HepG2 (cell line): ENCODE results near the gene YIF1B. TPM values are rescaled to one million over a fixed set of nuclear protein-coding genes. Genes with fewer than 3 reads are reported as not detected.

Experiments used
- ATAC-seq: fragments of 200-7000 bp; cut with Tn5 transposase; 3 replicates; pipeline ENCODE4 v1.9.1; 2020; ENCODE audit warnings: mild to moderate bottlenecking, moderate library complexity
- BruUV-seq: library from RNA; stranded (reverse); fragments of 400-500 nt; replicated peaks from 2 replicates; lab custom pipeline; 2021; lab: Mats Ljungman, UMichigan
- CTCF ChIA-PET: fragments of 300-600 bp; formaldehyde crosslinking; extraction: SDS; loops from one replicate; lab custom pipeline; 2021; ENCODE audit warnings: low total read pairs, inconsistent platforms, low intra/inter-chr PET ratio; lab: Yijun Ruan, JAX
- POLR2A ChIA-PET: fragments of 350-600 bp; sonication (Branson Sonifier 250); formaldehyde crosslinking; loops from one replicate; lab custom pipeline; 2020; ENCODE audit warnings: antibody characterized with exemption, inconsistent platforms; lab: Yijun Ruan, JAX
- DNase-seq: peaks from one replicate; pipeline ENCODE4 v3.0.0-alpha.2; 2015; ENCODE audit warnings: low spot score
- FAIRE-seq: peaks from 3 replicates; lab custom pipeline; 2011; peaks lifted over from hg19 to GRCh38; lab: Jason Lieb, UNC
- H2AFZ ChIP-seq: one replicate; pipeline ENCODE4 v1.6.1; 2011; ENCODE audit warnings: low read length, inconsistent platforms
- H3K27ac ChIP-seq: fragments of 300-600 bp; 3 replicates; pipeline ENCODE4 v1.8.0; 2011; ENCODE audit warnings: mixed run types, mild to moderate bottlenecking, mixed read lengths, low read length, inconsistent platforms; ENCODE audit not compliant: insufficient read depth; ENCODE audit errors: extremely low read length
- H3K27me3 ChIP-seq, 2 experiments: fragments of 200-600 bp in 1 of 2; 2 replicates in 1 of 2; 3 replicates in 1 of 2; pipeline versions ENCODE4 v1.6.0 to v1.8.0; 2011; ENCODE audit warnings: low read length in 2 of 2, mild to moderate bottlenecking in 2 of 2, moderate library complexity in 2 of 2, inconsistent platforms in 1 of 2; ENCODE audit not compliant: insufficient read depth in 2 of 2, control insufficient read depth in 1 of 2
- H3K36me3 ChIP-seq, 2 experiments: fragments of 200-600 bp in 1 of 2; replicated peaks in 1 of 2; 2 replicates in 1 of 2; 3 replicates in 1 of 2; pipeline versions ENCODE4 v1.5.1 to v1.8.0; 2011; ENCODE audit warnings: low read length in 2 of 2, inconsistent platforms in 1 of 2; ENCODE audit not compliant: insufficient read depth in 2 of 2, control insufficient read depth in 1 of 2
- H3K4me1 ChIP-seq: 2 replicates; pipeline ENCODE4 v1.5.1; 2012; ENCODE audit warnings: low read length, inconsistent platforms; ENCODE audit not compliant: insufficient read depth
- H3K4me2 ChIP-seq: 2 replicates; pipeline ENCODE4 v1.6.0; 2011; ENCODE audit warnings: low read depth, low read length, inconsistent platforms
- H3K4me3 ChIP-seq, 3 experiments: fragments of 200-600 bp in 1 of 3; sonication (generic), shearing (Covaris generic) in 1 of 3; replicated peaks in 1 of 3; 2 replicates each; pipeline ENCODE4 v1.5.1; 2011 to 2016; ENCODE audit warnings: low read length in 3 of 3, inconsistent platforms in 2 of 3, low read depth in 2 of 3, mild to moderate bottlenecking in 2 of 3, control low read depth in 1 of 3, mixed read lengths in 1 of 3; ENCODE audit not compliant: insufficient read depth in 1 of 3
- H3K79me2 ChIP-seq: one replicate; pipeline ENCODE4 v1.6.1; 2011; ENCODE audit warnings: low read length, inconsistent platforms; ENCODE audit not compliant: insufficient read depth
- H3K9ac ChIP-seq: 2 replicates; pipeline ENCODE4 v1.6.0; 2011; ENCODE audit warnings: mild to moderate bottlenecking, low read depth, low read length, inconsistent platforms; ENCODE audit not compliant: insufficient read depth
- H3K9me3 ChIP-seq: 2 replicates; pipeline ENCODE4 v1.5.1; 2012; ENCODE audit warnings: mild to moderate bottlenecking, low read length
- H4K20me1 ChIP-seq: 2 replicates; pipeline ENCODE4 v1.6.0; 2011; ENCODE audit warnings: inconsistent platforms, mild to moderate bottlenecking, low read length, moderate library complexity; ENCODE audit not compliant: insufficient read depth
- GATAD2A ChIP-seq: IDR thresholded peaks from 2 replicates; pipeline ENCODE4 v1.6.1; 2016
- KLF15 ChIP-seq: sonication (generic); formaldehyde crosslinking; IDR thresholded peaks from 2 replicates; pipeline ENCODE4 v1.8.1; 2023; ENCODE audit warnings: borderline replicate concordance, mild to moderate bottlenecking, inconsistent platforms, missing genetic modification reagents, mixed read lengths
- MAX ChIP-seq: IDR thresholded peaks from 2 replicates; pipeline ENCODE4 v1.6.1; 2012; ENCODE audit warnings: inconsistent platforms
- PITX1 ChIP-seq: sonication (generic); formaldehyde crosslinking; IDR thresholded peaks from 2 replicates; pipeline ENCODE4 v1.5.1; 2020; ENCODE audit warnings: mild to moderate bottlenecking, missing genetic modification reagents
- SALL1 ChIP-seq: sonication (generic); formaldehyde crosslinking; IDR thresholded peaks from 2 replicates; pipeline ENCODE4 v1.8.0; 2022; ENCODE audit warnings: mild to moderate bottlenecking, missing genetic modification reagents
- TEAD3 ChIP-seq: optimal IDR thresholded peaks from 2 replicates; pipeline ENCODE3; 2016; ENCODE audit warnings: borderline replicate concordance
- ZBTB7A ChIP-seq: sonication (generic); formaldehyde crosslinking; IDR thresholded peaks from 2 replicates; pipeline ENCODE4 v1.8.0; 2022; ENCODE audit warnings: mild to moderate bottlenecking, missing genetic modification reagents
- ZNF597 ChIP-seq: sonication (generic); formaldehyde crosslinking; IDR thresholded peaks from 2 replicates; pipeline ENCODE4 v1.5.0; 2020; ENCODE audit warnings: missing genetic modification reagents
- ZNF720 ChIP-seq: sonication (generic); formaldehyde crosslinking; IDR thresholded peaks from 2 replicates; pipeline ENCODE4 v1.4.0; 2020; ENCODE audit warnings: missing genetic modification reagents
- ZNF75D ChIP-seq: sonication (generic); formaldehyde crosslinking; IDR thresholded peaks from 2 replicates; pipeline ENCODE4 v1.8.1; 2023; ENCODE audit warnings: missing genetic modification reagents, mild to moderate bottlenecking, borderline replicate concordance
- ZNF776 ChIP-seq: sonication (generic); formaldehyde crosslinking; IDR thresholded peaks from 2 replicates; pipeline ENCODE4 v1.4.0; 2020; ENCODE audit warnings: mild to moderate bottlenecking, missing genetic modification reagents
- WGBS: methylation state at CpG from one replicate; pipeline ENCODE4 v1.1.6; 2017; ENCODE audit warnings: low lambda C conversion rate; 5-methylcytosine and 5-hydroxymethylcytosine counted together
- in situ Hi-C: cut with HindIII; loops from 2 replicates; pipeline ENCODE4 v1.10.0; 2017; ENCODE audit warnings: low pct_unique_long_range_greater_than_20kb; ENCODE audit not compliant: extremely low pct_ligation_motif_present
- intact Hi-C: fragments of 100-400 bp; cut with micrococcal nuclease; formaldehyde crosslinking; loops from one replicate; pipeline ENCODE4 v1.10.0; 2022; ENCODE audit not compliant: unreplicated experiment
- polyA plus RNA-seq, 8 experiments: library from polyadenylated mRNA; depleted of rRNA in 3 of 8; stranded (reverse) in 7 of 8; unstranded in 1 of 8; fragments of >200 nt; fragmentation: Illumina TruSeq in 4 of 8; extraction: Trizol in 4 of 8; gene quantifications; 2 replicates each; pipeline versions ENCODE4 v1.2.1 to v1.2.3, GENCODE V29; 2011 to 2016; ENCODE audit warnings: low read depth in 4 of 8, missing spikeins in 1 of 8, mixed read lengths in 1 of 8; ENCODE audit not compliant: insufficient read depth in 1 of 8
- total RNA-seq, 5 experiments: library from RNA; depleted of rRNA; stranded (reverse); fragments of >200 nt; fragmentation: Illumina TruSeq; extraction: Trizol; gene quantifications; 2 replicates each; pipeline ENCODE4 v1.2.3, GENCODE V29; 2016; ENCODE audit warnings: low read depth in 1 of 5

YIF1B gene
- total and polyA plus RNA-seq, 2 of the 13 experiments (the other 11 are each of a cell fraction or from before 2014, with no cell fraction given) = 41.4 to 85.2 TPM

- Histone ChIP-seq H4K20me1 (no peaks in the 10 kb centered on the region), H3K9ac (no peak overlapping the region), H3K4me1 (peaks cover 14% of the 10 kb centered on the region), H3K27ac (no peak overlapping the region), H3K79me2 (peaks cover 2% of the 10 kb centered on the region), H3K9me3 (no peaks in the 10 kb centered on the region)
- WGBS = 97% methylated on average over 2 of the region's 2 CpGs
- FAIRE-seq (no peak), ATAC-seq (no peak)
- CTCF ChIA-PET = no interaction called here
- TF ChIP-seq KLF15 (CRISPR knock-in tag) (no peak), SALL1 (CRISPR knock-in tag) (no peak), PITX1 (no peak), ZNF75D (CRISPR knock-in tag) (no peak), GATAD2A (no peak), MAX (no peak), ZNF720 (no peak), ZBTB7A (CRISPR knock-in tag) (no peak), TEAD3 (CRISPR knock-in tag) (no peak), ZNF776 (CRISPR knock-in tag) (no peak), ZNF597 (CRISPR knock-in tag) (no peak)
- TF ChIP-seq, all 625 proteins: peak for 0
- H2AFZ ChIP-seq = no peak overlapping the region
- H3K4me2 ChIP-seq = no peak overlapping the region
- POLR2A ChIA-PET = no interaction called here
- intact Hi-C loops = no loop called here
- H3K36me3 ChIP-seq = peaks cover 3 to 6% of the 10 kb centered on the region in 2 experiments; a peak in 3 of 5 replicates
- H3K27me3 ChIP-seq = no peaks in the 10 kb centered on the region; a peak in 2 of 5 replicates
- BruUV-seq = no TSS peak
- DNase-seq = no peak
- in situ Hi-C loops = no loop called here
- no peak overlapping the region for H3K4me3 ChIP-seq
Observed at GRCh38 chr19:38310279-38310670, 5.5 kb downstream of the YIF1B start.
